Loucy (cell line): Measurements from ENCODE around the gene CPXM2.

ENCODE experiments used
- H2AFZ ChIP-seq: fragments of 200-600 bp; sonication (generic); 2 replicates; pipeline ENCODE4 v1.6.0; 2016; ENCODE audit warnings: antibody characterized with exemption, mild to moderate bottlenecking, low read length, moderate library complexity
- H3F3A ChIP-seq: fragments of 200-600 bp; 2 replicates; pipeline ENCODE4 v1.6.0; 2016; ENCODE audit warnings: antibody characterized with exemption, low read depth, mild to moderate bottlenecking
- H3K27me3 ChIP-seq: fragments of 200-600 bp; sonication (generic); 2 replicates; pipeline ENCODE4 v1.6.1; 2014; ENCODE audit warnings: low read length, mild to moderate bottlenecking; ENCODE audit not compliant: insufficient read depth, poor library complexity, severe bottlenecking
- H3K36me3 ChIP-seq: fragments of 200-600 bp; sonication (generic); 2 replicates; pipeline ENCODE4 v1.6.1; 2016; ENCODE audit warnings: low read length; ENCODE audit not compliant: insufficient read depth
- H3K4me1 ChIP-seq: fragments of 200-600 bp; sonication (generic); 2 replicates; pipeline ENCODE4 v1.5.1; 2014; ENCODE audit warnings: low read length, mild to moderate bottlenecking; ENCODE audit not compliant: insufficient read depth, poor library complexity, severe bottlenecking
- H3K4me2 ChIP-seq: fragments of 200-600 bp; sonication (generic); 2 replicates; pipeline ENCODE4 v1.6.0; 2014; ENCODE audit warnings: antibody characterized with exemption, low read length, low read depth, mild to moderate bottlenecking; ENCODE audit not compliant: poor library complexity, severe bottlenecking
- H3K4me3 ChIP-seq: fragments of 200-600 bp; sonication (generic); 2 replicates; pipeline ENCODE4 v1.5.1; 2014; ENCODE audit warnings: low read length, mild to moderate bottlenecking, mixed read lengths; ENCODE audit not compliant: poor library complexity, severe bottlenecking
- H3K79me2 ChIP-seq: fragments of 200-600 bp; sonication (generic); 2 replicates; pipeline ENCODE4 v1.6.1; 2014; ENCODE audit warnings: low read length; ENCODE audit not compliant: insufficient read depth
- H3K9ac ChIP-seq: fragments of 200-600 bp; sonication (generic); 2 replicates; pipeline ENCODE4 v1.6.0; 2014; ENCODE audit warnings: mild to moderate bottlenecking, low read depth, low read length, moderate library complexity; ENCODE audit not compliant: poor library complexity, severe bottlenecking
- H3K9me2 ChIP-seq: fragments of 200-600 bp; sonication (generic); replicated peaks from 2 replicates; pipeline ENCODE4 v1.6.1; 2016; ENCODE audit warnings: low read depth, low read length, mixed read lengths
- H3K9me3 ChIP-seq: fragments of 200-600 bp; sonication (generic); 2 replicates; pipeline ENCODE4 v1.6.1; 2014; ENCODE audit warnings: mild to moderate bottlenecking, antibody characterized with exemption, low read length, low read depth; ENCODE audit not compliant: insufficient read depth
- H4K20me1 ChIP-seq: fragments of 200-600 bp; sonication (generic); 2 replicates; pipeline ENCODE4 v1.6.0; 2014; ENCODE audit warnings: antibody characterized with exemption, low read length, mild to moderate bottlenecking; ENCODE audit not compliant: insufficient read depth, poor library complexity, severe bottlenecking
- EZH2phosphoT487 ChIP-seq: fragments of 200-600 bp; IDR thresholded peaks from 2 replicates; pipeline ENCODE4 v1.6.1; 2018; ENCODE audit warnings: antibody characterized with exemption, mild to moderate bottlenecking, moderate library complexity, borderline replicate concordance
- TF ChIP-seq, protein P1 (sequence below): fragments of 200-600 bp; sonication (generic); conservative IDR thresholded peaks from 2 replicates; pipeline ENCODE4 v1.5.1; 2014; ENCODE audit warnings: mild to moderate bottlenecking, antibody characterized with exemption, low read length

Gene CPXM2

DNA sequence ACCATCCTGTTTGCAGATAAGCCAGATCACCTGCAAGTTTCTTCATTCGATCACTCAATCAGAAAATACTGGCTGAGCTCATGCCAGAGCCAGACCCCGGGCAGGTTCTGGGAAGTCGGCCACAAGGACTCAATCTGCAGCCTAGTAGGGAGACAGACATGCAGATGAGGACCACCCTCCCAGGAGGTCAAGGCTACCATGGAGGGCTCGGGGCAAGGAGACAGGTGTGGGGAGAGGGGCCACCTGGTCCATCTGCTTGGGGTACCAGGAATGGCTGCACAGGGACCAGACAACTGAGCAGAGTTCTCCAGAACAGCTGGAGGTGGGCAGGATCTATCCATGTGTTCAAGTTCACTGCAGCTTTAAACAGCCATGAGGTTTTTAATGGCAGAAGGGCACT, 16.8 kb upstream of the CPXM2 start:
- H3K4me1 ChIP-seq, result no peaks in the 10 kb centered on the region
- no peaks in the 10 kb centered on the region for H3K36me3 ChIP-seq
- no peaks in the 10 kb centered on the region for H3F3A ChIP-seq
- no peak overlapping the region for H3K9ac ChIP-seq
- no peaks in the 10 kb centered on the region for H3K79me2 ChIP-seq
- H3K4me2 ChIP-seq, result no peak overlapping the region
- no peaks in the 10 kb centered on the region for H3K27me3 ChIP-seq
- TF ChIP-seq EZH2phosphoT487, result no peak
- TF ChIP-seq, protein P1, sequence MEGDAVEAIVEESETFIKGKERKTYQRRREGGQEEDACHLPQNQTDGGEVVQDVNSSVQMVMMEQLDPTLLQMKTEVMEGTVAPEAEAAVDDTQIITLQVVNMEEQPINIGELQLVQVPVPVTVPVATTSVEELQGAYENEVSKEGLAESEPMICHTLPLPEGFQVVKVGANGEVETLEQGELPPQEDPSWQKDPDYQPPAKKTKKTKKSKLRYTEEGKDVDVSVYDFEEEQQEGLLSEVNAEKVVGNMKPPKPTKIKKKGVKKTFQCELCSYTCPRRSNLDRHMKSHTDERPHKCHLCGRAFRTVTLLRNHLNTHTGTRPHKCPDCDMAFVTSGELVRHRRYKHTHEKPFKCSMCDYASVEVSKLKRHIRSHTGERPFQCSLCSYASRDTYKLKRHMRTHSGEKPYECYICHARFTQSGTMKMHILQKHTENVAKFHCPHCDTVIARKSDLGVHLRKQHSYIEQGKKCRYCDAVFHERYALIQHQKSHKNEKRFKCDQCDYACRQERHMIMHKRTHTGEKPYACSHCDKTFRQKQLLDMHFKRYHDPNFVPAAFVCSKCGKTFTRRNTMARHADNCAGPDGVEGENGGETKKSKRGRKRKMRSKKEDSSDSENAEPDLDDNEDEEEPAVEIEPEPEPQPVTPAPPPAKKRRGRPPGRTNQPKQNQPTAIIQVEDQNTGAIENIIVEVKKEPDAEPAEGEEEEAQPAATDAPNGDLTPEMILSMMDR, result no peak
- no peaks in the 10 kb centered on the region; the same call in 1 of the 2 replicates for H3K9me3 ChIP-seq
- H3K9me2 ChIP-seq, result no peaks in the 10 kb centered on the region
- no peak overlapping the region for H2AFZ ChIP-seq
- no peak overlapping the region for H3K4me3 ChIP-seq
- H4K20me1 ChIP-seq, result no peaks in the 10 kb centered on the region

DNA sequence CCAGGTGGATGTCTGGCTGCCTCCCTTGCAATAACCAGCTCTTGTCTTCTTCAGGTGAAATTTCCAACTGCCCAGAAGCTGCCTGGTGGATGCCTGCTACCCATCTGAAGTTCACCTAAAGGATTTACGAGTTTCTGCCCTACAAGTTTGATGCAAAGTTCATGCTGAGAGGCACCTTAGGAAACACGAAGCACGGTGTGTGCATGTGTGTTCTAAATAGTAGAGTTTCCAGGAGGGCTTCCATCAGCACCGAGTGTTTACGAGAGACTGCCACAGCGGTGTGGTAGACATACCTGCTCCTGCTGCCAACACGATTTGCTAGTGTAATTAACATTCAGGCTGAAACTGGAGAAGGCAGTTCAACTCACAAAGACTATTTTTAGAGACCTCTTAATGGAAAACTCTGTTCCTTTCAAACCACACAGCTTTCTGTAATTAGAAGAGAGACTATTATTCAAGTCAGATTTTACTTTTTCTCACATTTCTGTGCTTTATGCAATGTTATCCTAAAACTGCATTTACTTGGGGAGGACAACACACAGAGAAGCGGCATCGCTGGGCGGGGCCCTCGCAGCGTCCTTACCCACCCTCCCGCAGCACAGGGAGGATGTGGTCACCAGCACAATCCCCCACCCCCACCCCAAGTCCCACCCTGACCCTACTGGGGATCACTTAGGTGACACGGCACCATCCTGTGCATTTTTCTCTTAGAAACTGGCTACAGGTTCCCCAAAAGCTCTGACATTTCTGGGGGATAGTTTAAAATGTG, 15.5 kb upstream of the CPXM2 start:
- no peaks in the 10 kb centered on the region for H3K79me2 ChIP-seq
- H3K9me2 ChIP-seq, result no peaks in the 10 kb centered on the region
- no peaks in the 10 kb centered on the region for H3K36me3 ChIP-seq
- H3K4me1 ChIP-seq, result no peaks in the 10 kb centered on the region
- H3K9me3 ChIP-seq, result no peaks in the 10 kb centered on the region; the same call in 1 of the 2 replicates
- no peak overlapping the region for H3K4me3 ChIP-seq
- no peaks in the 10 kb centered on the region for H4K20me1 ChIP-seq
- H3K4me2 ChIP-seq, result no peak overlapping the region
- H3K27me3 ChIP-seq, result no peaks in the 10 kb centered on the region
- H3K9ac ChIP-seq, result no peak overlapping the region
- H2AFZ ChIP-seq, result no peak overlapping the region
- no peaks in the 10 kb centered on the region for H3F3A ChIP-seq
- TF ChIP-seq, protein P1, result no peak
- TF ChIP-seq EZH2phosphoT487, result no peak

DNA sequence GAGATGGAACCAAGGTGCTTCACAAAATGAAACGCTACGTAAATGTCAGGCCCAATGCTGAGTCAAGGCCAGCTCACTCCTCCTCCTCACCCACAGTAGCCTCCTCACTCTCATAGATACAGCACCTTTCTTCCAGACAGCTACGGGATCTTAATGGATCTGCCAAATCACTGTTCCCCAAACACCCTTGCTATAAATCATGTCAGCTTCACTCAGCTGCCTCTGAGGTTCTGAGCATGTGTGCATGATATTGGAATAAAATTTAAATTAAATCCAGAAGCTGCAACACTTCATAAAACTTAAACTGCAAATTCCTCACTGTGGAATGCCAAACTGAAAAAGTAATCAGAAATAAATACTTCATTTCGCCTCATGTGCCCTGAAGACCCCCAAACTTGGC, 14.7 kb upstream of the CPXM2 start:
- no peaks in the 10 kb centered on the region for H3K79me2 ChIP-seq
- H3K4me3 ChIP-seq, result no peak overlapping the region
- TF ChIP-seq, protein P1, result no peak
- no peak for TF ChIP-seq EZH2phosphoT487
- H3F3A ChIP-seq, result no peaks in the 10 kb centered on the region
- no peak overlapping the region for H3K4me2 ChIP-seq
- H3K36me3 ChIP-seq, result no peaks in the 10 kb centered on the region
- no peaks in the 10 kb centered on the region for H3K27me3 ChIP-seq
- H3K9me2 ChIP-seq, result no peaks in the 10 kb centered on the region
- no peak overlapping the region for H2AFZ ChIP-seq
- H3K4me1 ChIP-seq, result no peaks in the 10 kb centered on the region
- no peaks in the 10 kb centered on the region; the same call in 1 of the 2 replicates for H3K9me3 ChIP-seq
- no peaks in the 10 kb centered on the region for H4K20me1 ChIP-seq
- no peak overlapping the region for H3K9ac ChIP-seq
